Uterus (tissue), 4 donors: ENCODE measurements around the gene OR2T33. TPM values are rescaled to one million over a fixed set of nuclear protein-coding genes. Genes with fewer than 3 reads are reported as not detected.
"Not testable (repeated sequence)": the region's sequence is repeated elsewhere in the genome, so short reads cannot be mapped to it uniquely, and the experiment has no call there.

Experiments
- DNase-seq, 2 donors: peaks; one replicate each; pipeline ENCODE4 v3.0.0-alpha.2; 2019 to 2020
- H3K27ac ChIP-seq, 2 donors: fragments of 200-600 bp; sonication (generic); 1 replicate in 1 of 2; 2 replicates in 1 of 2; pipeline ENCODE4 v1.5.1; 2016 to 2018
- H3K27me3 ChIP-seq, 2 donors: fragments of 200-600 bp; sonication (generic); one replicate each; pipeline ENCODE4 v1.5.1; 2018 to 2019; ENCODE audit warnings: control low read depth in 1 of 2
- H3K36me3 ChIP-seq, 2 donors: fragments of 200-600 bp; sonication (generic); one replicate each; pipeline ENCODE4 v1.5.1; 2019; ENCODE audit warnings: control low read depth in 1 of 2
- H3K4me1 ChIP-seq, 2 donors: fragments of 200-600 bp; sonication (generic); one replicate each; pipeline ENCODE4 v1.5.1; 2018 to 2019; ENCODE audit warnings: control low read depth in 1 of 2
- H3K4me3 ChIP-seq, 2 donors: fragments of 200-600 bp; sonication (generic); 1 replicate in 1 of 2; 2 replicates in 1 of 2; pipeline ENCODE4 v1.5.1; 2018 to 2019; ENCODE audit warnings: mild to moderate bottlenecking in 1 of 2
- H3K9me3 ChIP-seq, 2 donors: fragments of 200-600 bp; sonication (generic); one replicate each; pipeline ENCODE4 v1.5.1; 2019; ENCODE audit warnings: control low read depth in 1 of 2
- POLR2A ChIP-seq, 2 donors: fragments of 450-650 bp; IDR thresholded peaks; one replicate each; pipeline ENCODE4 v1.6.1; 2016; ENCODE audit warnings: antibody characterized with exemption in 2 of 2, mild to moderate bottlenecking in 1 of 2, moderate library complexity in 1 of 2
- intact Hi-C: fragments of 100-400 bp; cut with DNase I; formaldehyde crosslinking; loops from one replicate; pipeline ENCODE4 v1.15.1; 2023; ENCODE audit warnings: low total_unique reads
- total RNA-seq, 4 donors: library from RNA; depleted of rRNA in 3 of 4; stranded (reverse); fragments of >200 nt in 3 of 4; gene quantifications; one replicate each; pipeline versions ENCODE4 v1.1.0 to v1.2.4, GENCODE V29; 2014 to 2023
- TF ChIP-seq, protein P1 (sequence below), 4 experiments: fragments of 200-600 bp in 2 of 4; fragments of 450-650 bp in 2 of 4; sonication (generic) in 2 of 4; IDR thresholded peaks; one replicate each; pipeline ENCODE4 v1.5.1; 2016 to 2019; ENCODE audit warnings: antibody characterized with exemption in 4 of 4, mild to moderate bottlenecking in 2 of 4, moderate library complexity in 1 of 4
- donor health status: DM: yes; HTN: yes; CAD: no.

Gene OR2T33
- total RNA-seq, 4 donors from 2014 or later, result not detected

DNA sequence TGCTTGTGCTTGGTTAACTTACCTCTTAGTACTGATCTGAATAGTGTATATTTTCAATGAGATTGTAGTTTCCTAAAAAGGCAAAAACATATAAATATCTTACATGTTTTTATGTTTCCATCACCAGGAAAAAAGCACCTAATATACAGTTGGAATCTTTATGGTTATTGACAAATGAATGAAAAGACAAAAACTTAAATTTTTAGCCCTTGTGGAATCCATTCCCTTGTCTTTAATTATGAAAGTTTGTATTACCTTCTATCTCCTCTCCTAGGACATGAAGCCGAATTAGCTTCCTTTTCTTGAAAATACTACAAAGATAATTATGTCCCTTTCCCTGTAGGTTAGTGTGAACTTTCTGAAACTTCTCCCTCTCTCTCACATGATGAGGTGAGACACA is 25.5 kb upstream of the OR2T33 start, which contains the start of gene OR2T12:
Gene OR2T12 (minus strand): TSS at position 101 of the 400 bp plus-strand sequence. CDS start 7,846 bp downstream, outside the sequence.
- DNase-seq, result no peak
- H3K36me3 ChIP-seq, result no peaks in the 10 kb centered on the region
- H3K27me3 ChIP-seq, result no peaks in the 10 kb centered on the region
- TF ChIP-seq, protein P1, sequence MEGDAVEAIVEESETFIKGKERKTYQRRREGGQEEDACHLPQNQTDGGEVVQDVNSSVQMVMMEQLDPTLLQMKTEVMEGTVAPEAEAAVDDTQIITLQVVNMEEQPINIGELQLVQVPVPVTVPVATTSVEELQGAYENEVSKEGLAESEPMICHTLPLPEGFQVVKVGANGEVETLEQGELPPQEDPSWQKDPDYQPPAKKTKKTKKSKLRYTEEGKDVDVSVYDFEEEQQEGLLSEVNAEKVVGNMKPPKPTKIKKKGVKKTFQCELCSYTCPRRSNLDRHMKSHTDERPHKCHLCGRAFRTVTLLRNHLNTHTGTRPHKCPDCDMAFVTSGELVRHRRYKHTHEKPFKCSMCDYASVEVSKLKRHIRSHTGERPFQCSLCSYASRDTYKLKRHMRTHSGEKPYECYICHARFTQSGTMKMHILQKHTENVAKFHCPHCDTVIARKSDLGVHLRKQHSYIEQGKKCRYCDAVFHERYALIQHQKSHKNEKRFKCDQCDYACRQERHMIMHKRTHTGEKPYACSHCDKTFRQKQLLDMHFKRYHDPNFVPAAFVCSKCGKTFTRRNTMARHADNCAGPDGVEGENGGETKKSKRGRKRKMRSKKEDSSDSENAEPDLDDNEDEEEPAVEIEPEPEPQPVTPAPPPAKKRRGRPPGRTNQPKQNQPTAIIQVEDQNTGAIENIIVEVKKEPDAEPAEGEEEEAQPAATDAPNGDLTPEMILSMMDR (IDR thresholded peaks at IDR 0.05), result no peak
- TF ChIP-seq POLR2A (IDR thresholded peaks at IDR 0.05), result no peak
- H3K27ac ChIP-seq, result no peak within 1 kb of the TSS
- H3K4me1 ChIP-seq, result no peaks in the 10 kb centered on the region
- H3K4me3 ChIP-seq, result no peak within 1 kb of the TSS
- intact Hi-C loops, result no loop called here
- H3K9me3 ChIP-seq, result no peaks in the 10 kb centered on the region

DNA sequence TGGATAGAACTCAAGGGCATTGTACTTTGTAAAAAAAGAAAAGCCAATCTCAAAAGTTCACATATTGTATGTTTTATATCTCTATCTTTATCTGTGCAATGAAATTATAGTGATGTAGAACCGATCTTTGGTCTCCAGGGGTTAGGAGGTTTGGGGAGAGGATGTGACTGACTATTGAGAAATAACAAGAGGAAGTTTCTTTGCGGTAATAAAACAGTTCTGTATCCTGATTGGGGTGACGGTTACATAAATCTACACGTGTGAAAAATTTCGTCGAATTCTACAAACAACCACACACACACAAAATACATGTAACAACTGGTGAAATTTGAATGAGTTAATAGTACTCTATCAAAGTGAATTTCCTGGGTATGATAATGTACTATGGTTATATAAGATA is 10.6 kb upstream of the OR2T33 start:
- Histone ChIP-seq H3K4me1 (no peaks in the 10 kb centered on the region), H3K36me3 (no peaks in the 10 kb centered on the region), H3K27me3 (no peaks in the 10 kb centered on the region), H3K4me3 (no peak overlapping the region), H3K9me3 (no peaks in the 10 kb centered on the region), H3K27ac (no peak overlapping the region)
- DNase-seq, result no peak
- intact Hi-C loops, result no loop called here
- TF ChIP-seq, protein P1 (IDR thresholded peaks at IDR 0.05), result no peak
- no peak for TF ChIP-seq POLR2A (IDR thresholded peaks at IDR 0.05)

- H3K4me1 ChIP-seq, H3K36me3 ChIP-seq, DNase-seq, H3K27ac ChIP-seq, H3K27me3 ChIP-seq, H3K4me3 ChIP-seq, H3K9me3 ChIP-seq, intact Hi-C loops: not testable (repeated sequence)
These were observed 4.6 kb downstream of the OR2T33 start for GRCh38 chr1:248273225-248273624.

GRCh38 chr1:248268178-248268577 is 9.6 kb downstream of the OR2T33 start:
- Histone ChIP-seq H3K9me3 (peaks cover 0 to 4% of the 10 kb centered on the region in 2 donors), H3K27me3 (no peaks in the 10 kb centered on the region), H3K36me3 (no peaks in the 10 kb centered on the region), H3K27ac (no peak overlapping the region), H3K4me1 (no peaks in the 10 kb centered on the region), H3K4me3 (no peak overlapping the region)
- intact Hi-C loops, result no loop called here
- DNase-seq, result no peak
- TF ChIP-seq, protein P1 (IDR thresholded peaks at IDR 0.05), result no peak
- TF ChIP-seq POLR2A (IDR thresholded peaks at IDR 0.05), result no peak

DNA sequence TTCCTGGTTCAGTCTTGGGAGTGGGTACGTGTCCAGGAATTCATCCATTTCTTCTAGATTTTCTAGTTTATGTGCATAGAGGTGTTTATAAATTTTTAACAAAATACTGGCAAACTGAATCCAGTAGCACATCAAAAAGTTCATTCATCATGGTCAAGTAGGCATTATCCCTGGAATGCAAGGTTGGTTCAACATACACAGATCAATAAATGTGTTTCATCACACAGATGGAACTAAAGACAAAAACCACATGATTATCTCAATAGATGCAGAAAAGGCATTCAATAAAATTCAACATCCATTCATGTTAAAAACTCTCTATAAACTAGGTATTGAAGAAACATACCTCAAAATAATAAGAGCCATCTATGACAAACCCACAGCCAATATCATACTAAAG is 18.5 kb downstream of the OR2T33 start:
- intact Hi-C loops, H3K4me1 ChIP-seq, DNase-seq, H3K36me3 ChIP-seq, H3K27me3 ChIP-seq, H3K27ac ChIP-seq, H3K4me3 ChIP-seq, H3K9me3 ChIP-seq: not testable (repeated sequence)

GRCh38 chr1:248243204-248243603 is 34.6 kb downstream of the OR2T33 start:
- no peaks in the 10 kb centered on the region for H3K36me3 ChIP-seq
- H3K4me1 ChIP-seq, result no peaks in the 10 kb centered on the region
- no peaks in the 10 kb centered on the region for H3K27me3 ChIP-seq
- no peak for DNase-seq
- intact Hi-C loops, result no loop called here
- H3K27ac ChIP-seq, result no peak overlapping the region
- no peaks in the 10 kb centered on the region for H3K9me3 ChIP-seq
- TF ChIP-seq, protein P1 (IDR thresholded peaks at IDR 0.05), result no peak
- TF ChIP-seq POLR2A (IDR thresholded peaks at IDR 0.05), result no peak
- H3K4me3 ChIP-seq, result no peak overlapping the region
